ENCODE data around the gene TEX22.

DNA sequence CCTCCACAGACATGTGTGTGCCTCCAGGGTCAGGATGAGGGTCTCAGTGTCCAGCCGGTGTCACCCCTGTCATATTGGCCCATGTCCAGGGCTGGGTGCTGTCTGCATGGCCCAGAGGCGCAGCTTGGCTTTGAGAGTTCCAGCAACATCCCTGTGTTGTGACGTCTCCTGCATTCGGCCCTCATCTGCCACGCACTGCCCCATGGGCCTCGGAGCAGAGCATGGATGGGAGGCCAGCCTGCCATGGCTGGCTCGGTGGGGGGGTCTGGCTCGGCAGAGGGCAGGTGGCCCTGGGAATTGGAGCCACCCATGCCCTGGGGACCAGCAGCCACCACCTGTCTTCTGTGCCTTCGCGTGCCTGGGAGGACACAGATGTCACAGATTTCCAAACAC is 10.8 kb upstream of the TEX22 start:
- TF ChIP-seq, protein P1, sequence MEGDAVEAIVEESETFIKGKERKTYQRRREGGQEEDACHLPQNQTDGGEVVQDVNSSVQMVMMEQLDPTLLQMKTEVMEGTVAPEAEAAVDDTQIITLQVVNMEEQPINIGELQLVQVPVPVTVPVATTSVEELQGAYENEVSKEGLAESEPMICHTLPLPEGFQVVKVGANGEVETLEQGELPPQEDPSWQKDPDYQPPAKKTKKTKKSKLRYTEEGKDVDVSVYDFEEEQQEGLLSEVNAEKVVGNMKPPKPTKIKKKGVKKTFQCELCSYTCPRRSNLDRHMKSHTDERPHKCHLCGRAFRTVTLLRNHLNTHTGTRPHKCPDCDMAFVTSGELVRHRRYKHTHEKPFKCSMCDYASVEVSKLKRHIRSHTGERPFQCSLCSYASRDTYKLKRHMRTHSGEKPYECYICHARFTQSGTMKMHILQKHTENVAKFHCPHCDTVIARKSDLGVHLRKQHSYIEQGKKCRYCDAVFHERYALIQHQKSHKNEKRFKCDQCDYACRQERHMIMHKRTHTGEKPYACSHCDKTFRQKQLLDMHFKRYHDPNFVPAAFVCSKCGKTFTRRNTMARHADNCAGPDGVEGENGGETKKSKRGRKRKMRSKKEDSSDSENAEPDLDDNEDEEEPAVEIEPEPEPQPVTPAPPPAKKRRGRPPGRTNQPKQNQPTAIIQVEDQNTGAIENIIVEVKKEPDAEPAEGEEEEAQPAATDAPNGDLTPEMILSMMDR (conservative IDR thresholded peaks at IDR 0.05; ENCODE audit: low read depth, low read length) = no peak
- no peak for TF ChIP-seq EZH2phosphoT487 (IDR thresholded peaks at IDR 0.05; ENCODE audit: borderline replicate concordance, low read length)
- TF ChIP-seq EZH2 (IDR thresholded peaks at IDR 0.05; ENCODE audit: low read length, unreplicated experiment) = no peak
